Nephron progenitor cell (in vitro differentiated cells): Measurements from ENCODE around the gene CCDC24.

Source experiments
- DNase-seq: peaks from one replicate; pipeline ENCODE4 v3.0.0; 2021
- H3K27ac Mint-ChIP-seq: 2 replicates; pipeline ENCODE4 v1.8.0; 2021; ENCODE audit warnings: mild to moderate bottlenecking, moderate library complexity, mixed read lengths
- H3K27me3 Mint-ChIP-seq: 2 replicates; pipeline ENCODE4 v1.8.0; 2021; ENCODE audit warnings: mild to moderate bottlenecking, low read depth, mixed read lengths; ENCODE audit not compliant: poor library complexity
- H3K36me3 Mint-ChIP-seq: 2 replicates; pipeline ENCODE4 v1.8.0; 2021; ENCODE audit warnings: low read depth, mixed read lengths
- H3K4me1 Mint-ChIP-seq: 2 replicates; pipeline ENCODE4 v1.8.0; 2021; ENCODE audit warnings: mixed read lengths
- H3K4me3 Mint-ChIP-seq: 2 replicates; pipeline ENCODE4 v1.8.0; 2021; ENCODE audit warnings: mild to moderate bottlenecking, moderate library complexity, mixed read lengths
- H3K9me3 Mint-ChIP-seq: 2 replicates; pipeline ENCODE4 v1.8.0; 2021; ENCODE audit warnings: mild to moderate bottlenecking, moderate library complexity, mixed read lengths
- TF ChIP-seq, protein P1 (sequence below): fragments of 200-600 bp; sonication (generic); IDR thresholded peaks from 2 replicates; pipeline ENCODE4 v1.5.0; 2021; ENCODE audit warnings: antibody characterized with exemption

The CCDC24 gene

DNA sequence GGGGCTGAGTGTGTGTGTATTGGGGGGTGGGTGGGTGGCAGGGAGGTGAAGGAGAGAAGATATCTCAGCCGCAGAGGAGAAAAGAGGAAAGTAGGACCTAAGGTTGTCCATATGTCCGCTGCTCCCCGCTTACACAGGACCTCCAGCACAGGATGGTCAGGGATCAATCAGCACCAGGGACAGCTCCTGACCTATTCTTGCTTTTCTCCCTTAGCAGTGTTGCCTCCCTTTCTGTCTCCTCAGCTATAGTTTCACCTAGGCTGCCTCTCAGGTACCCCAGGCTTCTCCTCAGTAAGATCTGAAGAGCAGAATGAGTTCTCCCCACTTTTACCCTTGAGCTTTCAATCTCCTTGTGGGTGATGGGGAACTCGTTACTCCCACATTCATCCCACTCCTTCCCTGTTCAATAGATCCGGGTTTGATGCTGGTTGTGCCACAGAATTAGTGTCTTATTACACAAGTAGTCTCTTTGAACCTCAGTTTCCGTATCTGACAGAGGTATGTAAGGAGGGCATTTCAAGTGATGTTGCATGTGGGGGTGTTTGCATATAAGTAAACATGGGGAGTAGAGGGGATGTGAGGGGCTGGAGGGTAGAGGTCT lies 23.0 kb upstream of the CCDC24 start:
- peaks cover 24% of the 10 kb centered on the region for H3K36me3 Mint-ChIP-seq
- DNase-seq: peak; percentile 80
- no peak overlapping the region for H3K27ac Mint-ChIP-seq
- peaks cover under 1% of the 10 kb centered on the region for H3K27me3 Mint-ChIP-seq
- TF ChIP-seq, protein P1, sequence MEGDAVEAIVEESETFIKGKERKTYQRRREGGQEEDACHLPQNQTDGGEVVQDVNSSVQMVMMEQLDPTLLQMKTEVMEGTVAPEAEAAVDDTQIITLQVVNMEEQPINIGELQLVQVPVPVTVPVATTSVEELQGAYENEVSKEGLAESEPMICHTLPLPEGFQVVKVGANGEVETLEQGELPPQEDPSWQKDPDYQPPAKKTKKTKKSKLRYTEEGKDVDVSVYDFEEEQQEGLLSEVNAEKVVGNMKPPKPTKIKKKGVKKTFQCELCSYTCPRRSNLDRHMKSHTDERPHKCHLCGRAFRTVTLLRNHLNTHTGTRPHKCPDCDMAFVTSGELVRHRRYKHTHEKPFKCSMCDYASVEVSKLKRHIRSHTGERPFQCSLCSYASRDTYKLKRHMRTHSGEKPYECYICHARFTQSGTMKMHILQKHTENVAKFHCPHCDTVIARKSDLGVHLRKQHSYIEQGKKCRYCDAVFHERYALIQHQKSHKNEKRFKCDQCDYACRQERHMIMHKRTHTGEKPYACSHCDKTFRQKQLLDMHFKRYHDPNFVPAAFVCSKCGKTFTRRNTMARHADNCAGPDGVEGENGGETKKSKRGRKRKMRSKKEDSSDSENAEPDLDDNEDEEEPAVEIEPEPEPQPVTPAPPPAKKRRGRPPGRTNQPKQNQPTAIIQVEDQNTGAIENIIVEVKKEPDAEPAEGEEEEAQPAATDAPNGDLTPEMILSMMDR: no peak
- H3K9me3 Mint-ChIP-seq: peaks cover 10% of the 10 kb centered on the region
- H3K4me3 Mint-ChIP-seq: no peak overlapping the region
- peaks cover 20% of the 10 kb centered on the region for H3K4me1 Mint-ChIP-seq

DNA sequence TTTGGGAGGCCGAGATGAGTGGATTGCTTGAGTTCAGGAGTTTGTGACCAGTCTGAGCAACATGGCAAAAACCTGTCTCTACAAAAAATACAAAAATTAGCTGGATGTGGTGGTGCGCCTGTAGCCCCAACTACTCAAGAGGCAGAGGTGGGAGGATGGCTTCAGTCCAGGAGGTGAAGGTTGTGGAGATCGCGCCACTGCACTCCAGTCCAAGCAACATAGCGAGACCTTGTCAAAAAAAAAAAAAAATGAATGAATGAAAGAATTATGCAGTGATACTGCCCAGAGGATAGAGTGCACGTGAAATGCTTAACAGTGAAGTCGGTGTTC lies 22.0 kb upstream of the CCDC24 start:
- Mint-ChIP-seq H3K4me1 (peaks cover 28% of the 10 kb centered on the region), H3K4me3 (peak overlapping the region; percentile 97), H3K27me3 (peaks cover 4% of the 10 kb centered on the region), H3K9me3 (peaks cover 10% of the 10 kb centered on the region), H3K36me3 (peaks cover 24% of the 10 kb centered on the region), H3K27ac (no peak overlapping the region)
- TF ChIP-seq, protein P1: no peak
- DNase-seq: no peak

DNA sequence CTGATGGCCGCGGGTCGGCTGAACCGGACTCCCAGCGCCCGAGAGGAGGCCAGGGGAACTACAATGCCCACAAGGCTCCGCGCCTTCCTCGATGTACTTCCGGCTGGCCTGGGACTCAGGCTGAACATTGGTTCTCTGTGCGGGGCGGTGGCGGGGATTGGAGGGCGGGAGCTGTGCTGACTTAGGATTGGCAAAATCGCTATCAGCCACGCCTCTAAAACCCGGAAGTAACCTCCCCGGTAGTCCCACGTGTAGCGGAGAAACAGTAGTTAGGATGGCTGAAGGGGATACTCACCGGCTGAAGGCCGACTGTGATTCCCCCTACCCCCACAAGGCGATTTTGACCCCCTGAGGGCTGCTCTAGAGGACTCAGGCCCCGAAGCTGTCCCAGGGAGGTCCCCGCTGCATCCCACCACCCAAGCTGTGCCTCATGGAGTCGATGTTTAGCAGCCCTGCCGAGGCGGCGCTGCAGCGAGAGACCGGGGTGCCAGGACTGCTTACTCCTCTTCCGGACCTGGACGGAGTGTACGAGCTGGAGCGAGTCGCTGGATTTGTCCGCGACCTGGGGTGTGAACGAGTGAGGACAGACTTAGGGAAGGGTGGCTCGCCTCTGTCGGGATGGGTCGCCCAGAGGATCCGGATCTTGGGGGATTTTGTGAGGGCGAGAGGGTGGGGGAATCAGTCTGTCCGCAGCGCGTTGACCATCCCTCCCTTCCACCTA lies 21.5 kb upstream of the CCDC24 start, which contains the start of gene DPH2:
Gene DPH2 (plus strand): TSS at position 265 of the 721 bp plus-strand sequence. CDS start 166 bp downstream, at position 431.
- Mint-ChIP-seq H3K4me1 (peaks cover 29% of the 10 kb centered on the region), H3K27me3 (peaks cover 4% of the 10 kb centered on the region), H3K27ac (no peak within 1 kb of the TSS), H3K9me3 (peaks cover 10% of the 10 kb centered on the region), H3K4me3 (peak within 1 kb of the TSS; percentile 97), H3K36me3 (peaks cover 24% of the 10 kb centered on the region)
- peak; percentile 95 for DNase-seq
- TF ChIP-seq, protein P1: no peak

DNA sequence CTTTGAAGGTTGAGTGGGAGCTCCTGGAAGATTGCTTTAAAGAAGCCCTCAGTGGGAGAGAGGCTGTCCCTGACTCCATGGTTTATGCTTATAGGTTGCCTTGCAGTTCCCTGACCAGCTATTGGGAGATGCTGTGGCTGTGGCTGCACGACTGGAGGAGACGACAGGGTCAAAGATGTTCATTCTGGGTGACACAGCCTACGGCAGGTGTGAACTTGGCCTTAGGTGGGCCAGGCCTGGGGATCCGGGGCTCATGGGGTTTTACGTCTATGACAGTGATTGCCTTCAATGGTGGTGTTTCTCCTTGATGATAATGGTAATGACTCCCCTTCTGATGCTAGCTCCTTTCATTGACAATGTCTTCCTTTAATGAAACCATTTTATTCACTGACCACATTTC lies 20.9 kb upstream of the CCDC24 start:
- peaks cover 29% of the 10 kb centered on the region for H3K4me1 Mint-ChIP-seq
- peaks cover 4% of the 10 kb centered on the region for H3K27me3 Mint-ChIP-seq
- DNase-seq: no peak
- H3K9me3 Mint-ChIP-seq: peaks cover 10% of the 10 kb centered on the region
- peaks cover 24% of the 10 kb centered on the region for H3K36me3 Mint-ChIP-seq
- no peak overlapping the region for H3K27ac Mint-ChIP-seq
- peak overlapping the region; percentile 97 for H3K4me3 Mint-ChIP-seq
- TF ChIP-seq, protein P1: no peak

DNA sequence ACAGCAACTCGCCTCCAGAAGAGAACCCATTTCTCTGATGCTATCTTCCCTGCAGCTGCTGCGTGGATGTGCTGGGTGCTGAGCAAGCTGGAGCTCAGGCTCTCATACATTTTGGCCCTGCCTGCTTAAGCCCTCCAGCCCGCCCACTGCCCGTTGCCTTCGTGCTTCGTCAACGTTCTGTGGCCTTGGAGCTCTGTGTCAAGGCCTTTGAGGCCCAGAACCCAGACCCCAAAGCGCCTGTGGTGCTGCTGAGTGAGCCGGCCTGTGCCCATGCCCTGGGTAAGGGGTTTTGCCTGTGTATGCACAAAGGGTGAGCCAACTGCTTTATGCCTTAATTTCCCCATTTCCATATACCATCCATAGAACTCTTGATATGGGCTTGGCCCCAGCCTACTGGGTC lies 20.5 kb upstream of the CCDC24 start:
- H3K36me3 Mint-ChIP-seq: peaks cover 24% of the 10 kb centered on the region
- H3K4me1 Mint-ChIP-seq: peaks cover 33% of the 10 kb centered on the region
- DNase-seq: no peak
- TF ChIP-seq, protein P1: no peak
- H3K27ac Mint-ChIP-seq: no peak overlapping the region
- H3K9me3 Mint-ChIP-seq: peaks cover 10% of the 10 kb centered on the region
- peaks cover 4% of the 10 kb centered on the region for H3K27me3 Mint-ChIP-seq
- H3K4me3 Mint-ChIP-seq: peak overlapping the region; percentile 97
